ENCODE data around the gene ATOH8.

DNA sequence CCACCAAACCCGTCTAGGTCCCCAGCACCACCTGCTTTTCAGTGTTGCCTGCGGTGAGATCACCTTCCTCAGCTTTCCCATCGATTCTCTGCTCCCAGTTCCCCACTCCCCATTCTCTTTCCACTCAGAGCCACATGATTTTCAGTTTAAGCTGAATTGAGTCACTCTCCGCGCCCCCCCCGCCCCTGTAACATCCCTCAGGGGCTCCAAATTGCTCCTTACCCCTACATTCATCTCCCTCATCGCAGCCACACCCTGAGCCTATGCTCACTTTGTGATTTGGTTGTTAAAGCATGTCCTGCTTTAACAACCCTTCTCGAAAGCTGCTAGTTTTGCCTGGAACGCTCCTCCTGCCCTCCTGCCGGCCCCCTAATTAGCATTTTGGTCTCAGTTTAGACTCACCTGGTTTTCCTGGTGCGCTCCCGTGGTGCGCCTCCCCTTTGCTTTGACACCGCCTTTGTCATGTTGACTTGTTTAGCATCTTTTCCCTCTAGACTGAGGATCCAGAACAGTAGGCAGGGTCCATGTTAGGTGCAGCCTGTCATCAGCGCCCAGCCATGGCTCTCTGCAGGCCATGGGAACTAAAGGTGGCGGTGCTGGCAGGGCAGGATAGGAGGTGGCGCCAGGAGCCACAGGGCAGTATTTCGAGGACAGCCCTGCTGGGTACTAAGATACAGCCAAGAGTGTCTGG, 74.2 kb downstream of the ATOH8 start:
- TF ChIP-seq, protein P1, sequence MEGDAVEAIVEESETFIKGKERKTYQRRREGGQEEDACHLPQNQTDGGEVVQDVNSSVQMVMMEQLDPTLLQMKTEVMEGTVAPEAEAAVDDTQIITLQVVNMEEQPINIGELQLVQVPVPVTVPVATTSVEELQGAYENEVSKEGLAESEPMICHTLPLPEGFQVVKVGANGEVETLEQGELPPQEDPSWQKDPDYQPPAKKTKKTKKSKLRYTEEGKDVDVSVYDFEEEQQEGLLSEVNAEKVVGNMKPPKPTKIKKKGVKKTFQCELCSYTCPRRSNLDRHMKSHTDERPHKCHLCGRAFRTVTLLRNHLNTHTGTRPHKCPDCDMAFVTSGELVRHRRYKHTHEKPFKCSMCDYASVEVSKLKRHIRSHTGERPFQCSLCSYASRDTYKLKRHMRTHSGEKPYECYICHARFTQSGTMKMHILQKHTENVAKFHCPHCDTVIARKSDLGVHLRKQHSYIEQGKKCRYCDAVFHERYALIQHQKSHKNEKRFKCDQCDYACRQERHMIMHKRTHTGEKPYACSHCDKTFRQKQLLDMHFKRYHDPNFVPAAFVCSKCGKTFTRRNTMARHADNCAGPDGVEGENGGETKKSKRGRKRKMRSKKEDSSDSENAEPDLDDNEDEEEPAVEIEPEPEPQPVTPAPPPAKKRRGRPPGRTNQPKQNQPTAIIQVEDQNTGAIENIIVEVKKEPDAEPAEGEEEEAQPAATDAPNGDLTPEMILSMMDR (conservative IDR thresholded peaks at IDR 0.05; ENCODE audit: low read length), result no peak
- no peak for TF ChIP-seq EZH2phosphoT487 (IDR thresholded peaks at IDR 0.05; ENCODE audit: borderline replicate concordance, low read depth, low read length)
